ENCODE data around the gene SNX25.
"Not testable (repeated sequence)": the region's sequence is repeated elsewhere in the genome, so short reads cannot be mapped to it uniquely, and the experiment has no call there.

The SNX25 gene

DNA sequence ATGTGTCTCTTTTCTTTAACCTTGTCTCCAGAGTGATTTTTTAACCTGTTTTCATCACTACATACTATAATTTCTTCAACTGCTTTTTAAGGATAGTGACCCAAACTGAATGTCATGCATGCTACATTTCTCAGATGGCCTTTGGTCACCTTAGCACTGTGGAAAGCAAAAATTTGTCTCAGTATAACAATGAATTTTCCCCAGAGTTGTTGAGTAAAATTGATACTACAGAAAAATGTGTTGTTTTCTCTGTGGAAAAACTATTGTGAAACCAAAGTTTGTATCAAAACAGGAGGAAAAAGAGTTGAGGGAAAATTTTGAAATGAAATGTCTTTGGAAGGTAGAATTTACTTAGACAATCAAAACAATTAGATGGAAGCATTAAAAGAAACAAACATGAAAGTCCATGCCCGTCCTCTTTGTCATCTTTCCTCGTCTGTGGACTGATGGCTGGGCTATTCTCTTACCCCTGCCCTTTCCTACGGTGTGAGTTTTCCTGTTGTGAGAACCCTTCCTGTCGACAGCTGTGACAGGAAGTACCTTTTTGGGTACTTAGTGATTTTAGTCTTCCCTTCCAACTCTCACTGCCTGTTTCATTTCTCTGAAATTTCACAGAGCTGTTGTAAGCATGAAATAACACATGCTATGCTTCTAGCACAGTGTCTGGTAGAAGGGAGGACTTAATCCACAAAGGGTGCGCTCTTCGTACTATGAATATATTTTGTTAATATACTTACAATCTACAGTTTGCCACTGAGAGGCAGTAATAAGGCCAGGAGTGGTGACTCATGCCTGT, 135.5 kb downstream of the SNX25 start:
- no peak for DNase-seq (ENCODE audit: low read depth in 3 of 3)

DNA sequence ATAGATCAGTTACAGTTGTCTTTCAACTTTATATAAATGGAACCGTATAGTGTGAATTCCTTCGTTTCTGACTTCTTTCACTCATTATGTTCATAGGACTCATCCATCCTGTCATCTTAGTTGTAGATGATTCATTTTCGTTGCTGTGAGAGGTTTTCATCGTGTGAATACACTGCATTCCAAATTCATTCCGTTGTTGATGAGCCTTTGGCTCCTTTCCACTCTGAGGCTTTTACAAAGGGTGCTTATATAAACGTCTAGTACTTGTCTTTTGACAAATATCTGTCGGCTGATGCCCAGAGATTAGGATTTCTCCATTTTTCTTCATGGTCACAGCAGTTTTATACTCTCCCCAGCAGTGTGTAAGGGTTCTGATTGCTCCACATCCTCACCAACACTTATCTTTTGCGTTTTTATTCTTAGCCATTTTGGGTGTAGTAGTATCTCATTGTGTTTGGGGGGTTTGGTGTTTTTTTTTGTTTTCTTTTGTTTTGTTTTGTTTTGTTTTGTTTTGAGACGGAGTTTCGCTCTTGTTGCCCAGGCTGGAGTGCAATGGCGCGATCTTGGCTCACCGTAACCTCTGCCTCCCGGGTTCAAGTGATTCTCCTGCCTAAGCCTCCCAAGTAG, 137.7 kb downstream of the SNX25 start:
- no peak for DNase-seq (ENCODE audit: low read depth in 3 of 3)

DNA sequence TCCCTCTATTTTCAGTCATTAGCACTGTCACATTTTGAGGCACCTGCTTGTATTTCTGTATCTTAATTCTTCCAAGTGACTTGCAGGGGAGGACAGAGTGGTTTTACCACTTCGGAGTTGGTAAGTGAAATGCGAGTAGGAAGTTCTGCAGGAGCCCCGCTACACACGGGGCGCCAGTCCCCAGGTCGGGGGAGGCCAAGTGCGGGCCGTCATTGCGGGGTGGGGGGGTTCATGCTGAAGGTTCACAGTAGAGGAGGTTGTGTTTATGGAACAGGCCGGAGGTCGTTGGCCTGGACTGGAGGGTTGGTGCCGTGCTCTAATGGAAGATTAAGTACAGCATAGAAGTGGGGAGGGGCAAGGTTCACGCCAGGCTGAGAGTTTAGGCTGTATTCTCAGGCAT, 142.3 kb downstream of the SNX25 start:
- DNase-seq (ENCODE audit: low read depth in 3 of 3) = no peak

DNA sequence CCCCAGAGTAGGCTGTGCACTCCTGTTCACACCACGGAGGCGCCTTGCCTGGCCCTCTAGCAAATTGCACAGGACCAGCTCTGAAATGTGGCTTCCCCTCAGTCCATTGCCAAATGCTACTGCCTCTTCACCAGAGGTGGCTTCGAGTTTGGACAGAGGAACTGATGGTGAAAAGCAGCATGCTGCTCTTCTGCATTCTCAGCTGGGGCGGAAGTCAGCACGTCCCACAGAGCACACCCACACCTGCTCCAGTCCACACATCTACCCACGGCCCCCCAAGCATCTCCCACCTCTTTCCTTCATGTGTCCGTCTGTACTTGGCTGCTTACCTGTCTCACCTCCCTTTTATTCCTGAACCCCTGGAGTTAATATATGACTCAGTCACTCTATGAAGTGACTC, 142.8 kb downstream of the SNX25 start:
- DNase-seq (ENCODE audit: low read depth in 3 of 3) = no peak

DNA sequence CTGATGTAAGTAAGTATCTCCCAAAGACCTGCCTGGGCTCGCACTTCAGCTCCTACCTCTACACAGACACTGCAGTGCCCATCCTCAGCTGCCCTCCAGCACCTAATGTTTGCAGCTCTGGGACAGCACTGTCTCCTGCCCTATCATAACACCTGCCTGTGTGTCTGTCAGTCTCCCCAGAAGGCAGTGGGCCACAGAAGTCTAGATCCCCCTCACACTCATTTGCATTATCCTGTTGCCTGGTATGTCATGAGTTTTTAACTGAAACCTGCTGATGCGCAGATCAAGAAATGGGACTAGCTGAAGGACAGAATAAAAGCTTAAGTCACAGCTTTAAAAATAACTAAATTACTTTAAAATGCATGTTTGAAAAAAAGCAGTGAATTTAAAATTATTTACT, 143.3 kb downstream of the SNX25 start:
- DNase-seq (ENCODE audit: low read depth in 3 of 3) = no peak

DNA sequence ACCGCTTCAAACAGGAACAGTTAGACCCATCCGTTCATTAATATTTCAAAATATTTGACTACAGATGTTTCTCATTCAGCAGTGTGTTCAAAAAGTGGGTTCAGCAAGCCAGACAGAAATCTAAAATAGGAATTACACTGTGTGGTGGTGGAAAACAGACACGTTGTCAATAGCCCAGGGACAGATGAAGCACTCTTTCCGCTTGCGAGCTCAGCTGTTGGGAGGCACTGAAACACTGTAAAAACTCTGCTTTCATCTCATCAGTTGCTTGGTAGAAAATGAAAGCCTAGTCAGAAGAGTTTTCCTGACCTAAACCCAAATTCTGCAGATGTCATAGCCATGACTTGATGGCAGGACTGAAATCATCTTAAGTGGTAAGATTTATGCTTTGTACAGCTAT, 147.8 kb downstream of the SNX25 start:
- no peak for DNase-seq (ENCODE audit: low read depth in 3 of 3)

DNA sequence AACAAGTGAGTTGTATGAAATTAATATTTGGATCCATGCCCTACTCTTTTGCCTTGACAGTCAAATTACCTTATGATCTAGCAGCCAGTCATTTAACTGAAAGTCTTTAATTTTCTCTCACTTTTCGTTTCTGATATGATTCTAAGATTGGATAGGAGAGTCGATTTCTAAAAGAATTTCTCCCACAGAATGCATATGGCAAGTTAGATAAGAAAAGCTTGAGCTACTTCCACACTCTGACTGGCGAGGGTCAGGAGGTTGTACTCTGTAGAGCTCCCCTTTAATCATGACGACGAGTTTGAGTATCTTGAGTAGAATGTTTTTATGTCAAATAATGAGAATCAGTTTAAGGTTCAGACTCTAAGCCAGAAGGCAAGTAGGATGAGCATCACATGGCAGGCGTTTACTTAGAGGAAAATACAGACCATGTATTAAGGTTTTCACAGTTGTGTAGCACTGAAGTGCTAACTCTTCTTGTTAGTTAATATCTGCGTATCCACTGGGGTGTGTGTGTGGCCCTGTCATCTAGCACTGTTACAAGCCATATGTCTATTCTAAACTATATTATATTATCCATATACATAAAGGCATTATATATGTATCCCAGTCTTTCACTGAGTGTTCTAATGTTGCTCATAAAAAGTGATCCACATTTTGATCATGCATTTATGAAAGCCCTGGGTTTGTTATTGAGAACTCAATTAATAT, 148.5 kb downstream of the SNX25 start:
- no peak for DNase-seq (ENCODE audit: low read depth in 3 of 3)

DNA sequence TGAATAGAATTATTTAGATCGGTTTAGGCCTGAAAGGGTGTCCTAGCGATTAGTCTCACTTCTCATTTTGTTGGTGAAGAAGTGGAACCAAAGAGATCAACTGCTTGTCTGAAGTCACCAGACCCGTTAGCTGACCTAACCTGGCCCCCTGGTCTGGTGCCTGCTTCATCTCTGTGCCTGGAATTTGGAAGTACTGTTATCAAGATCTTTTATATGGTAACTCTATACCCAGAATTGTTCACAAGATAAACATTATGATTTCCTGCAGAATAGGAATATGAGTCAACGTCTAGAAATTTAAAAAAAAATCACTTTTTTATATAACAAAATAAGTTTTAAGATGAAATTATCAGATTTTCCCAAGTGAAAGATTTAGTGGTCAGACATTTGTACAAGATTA, 149.1 kb downstream of the SNX25 start:
- DNase-seq (ENCODE audit: low read depth in 3 of 3) = no peak

DNA sequence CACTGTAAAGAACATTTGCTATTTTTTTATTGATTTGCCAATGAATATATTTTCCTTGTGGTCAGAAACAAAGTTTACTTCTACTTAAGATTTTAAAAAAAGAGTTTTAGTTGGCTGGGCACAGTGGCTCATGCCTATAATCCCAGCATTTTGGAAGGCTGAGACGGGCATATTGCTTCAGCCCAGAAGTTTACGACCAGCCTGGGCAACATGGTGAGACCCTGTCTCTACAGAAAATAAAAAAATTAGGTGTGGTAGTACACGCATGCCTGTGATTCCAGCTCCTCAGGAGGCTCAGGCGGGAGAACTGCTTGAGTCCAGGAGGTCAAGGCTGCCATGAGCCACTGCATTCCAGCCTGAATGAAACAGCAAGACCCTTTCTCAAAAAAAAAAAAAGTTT, 149.6 kb downstream of the SNX25 start:
- no peak for DNase-seq (ENCODE audit: low read depth in 3 of 3)

DNA sequence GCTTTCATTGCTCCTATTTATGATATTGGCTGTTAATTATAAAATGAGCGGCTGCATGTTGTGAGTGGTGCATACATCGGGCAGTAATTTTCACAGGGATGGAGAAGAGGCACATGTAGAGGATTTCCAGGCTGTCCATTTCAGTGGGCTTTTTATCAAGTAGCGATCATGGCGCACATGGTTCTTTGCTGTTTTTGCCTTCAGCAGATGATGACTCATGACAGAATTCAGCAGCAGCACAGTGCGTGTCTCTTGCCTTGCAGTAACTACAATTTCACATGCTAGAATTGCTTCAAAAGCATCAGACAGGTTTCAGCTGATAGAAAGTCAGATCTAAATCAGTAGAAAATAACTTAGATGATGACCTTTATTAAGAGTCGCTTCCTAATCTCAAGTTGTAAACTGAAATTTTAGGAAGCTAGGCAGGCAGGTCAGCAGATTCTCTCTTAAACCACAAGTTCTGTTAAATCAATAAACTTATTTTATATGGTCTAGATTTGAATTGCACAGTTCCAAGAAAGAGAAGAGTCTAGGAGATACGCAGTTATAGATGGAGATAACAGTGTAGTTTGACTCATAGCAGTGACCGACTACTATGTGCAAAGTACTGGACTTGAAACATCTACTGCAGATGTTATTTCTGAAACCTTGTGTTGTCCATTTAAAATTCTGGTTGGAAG, 150.5 kb downstream of the SNX25 start:
- no peak for DNase-seq (ENCODE audit: low read depth in 3 of 3)

DNA sequence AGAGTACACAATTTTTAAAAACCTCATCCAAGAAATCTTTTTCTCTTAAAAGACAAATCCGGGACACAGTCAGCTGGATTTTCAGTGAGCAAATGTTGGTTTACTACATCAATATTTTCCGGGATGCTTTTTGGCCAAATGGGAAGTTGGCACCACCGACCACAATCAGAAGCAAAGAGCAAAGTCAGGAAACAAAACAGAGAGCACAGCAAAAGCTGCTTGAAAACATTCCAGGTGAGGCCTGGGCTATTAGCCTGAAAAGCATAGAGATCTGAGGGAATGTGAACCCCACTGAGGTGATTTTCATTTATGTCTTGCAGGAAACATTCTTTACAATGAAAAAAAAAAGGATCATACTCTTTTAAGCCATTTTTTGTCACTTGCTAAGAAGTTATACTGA, 152.5 kb downstream of the SNX25 start:
- DNase-seq (ENCODE audit: low read depth in 3 of 3) = no peak

DNA sequence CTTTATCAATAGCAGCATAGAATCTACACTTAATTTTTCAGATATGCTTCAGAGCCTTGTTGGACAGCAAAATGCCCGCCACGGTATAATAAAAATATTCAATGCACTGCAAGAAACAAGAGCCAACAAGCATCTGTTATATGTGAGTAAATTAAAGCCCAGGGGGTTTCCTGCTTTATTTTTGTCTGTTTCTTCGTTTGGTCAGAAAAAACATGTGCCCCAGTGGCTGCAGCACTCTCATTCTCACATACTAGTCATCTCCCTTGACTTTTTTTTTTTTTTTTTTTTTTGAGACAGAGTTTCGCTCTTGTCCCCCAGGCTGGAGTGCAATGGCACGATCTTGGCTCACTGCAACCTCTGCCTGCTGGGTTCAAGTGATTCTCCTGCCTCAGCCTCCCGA, 153.2 kb downstream of the SNX25 start:
- DNase-seq (ENCODE audit: low read depth in 3 of 3) = not testable (repeated sequence)

DNA sequence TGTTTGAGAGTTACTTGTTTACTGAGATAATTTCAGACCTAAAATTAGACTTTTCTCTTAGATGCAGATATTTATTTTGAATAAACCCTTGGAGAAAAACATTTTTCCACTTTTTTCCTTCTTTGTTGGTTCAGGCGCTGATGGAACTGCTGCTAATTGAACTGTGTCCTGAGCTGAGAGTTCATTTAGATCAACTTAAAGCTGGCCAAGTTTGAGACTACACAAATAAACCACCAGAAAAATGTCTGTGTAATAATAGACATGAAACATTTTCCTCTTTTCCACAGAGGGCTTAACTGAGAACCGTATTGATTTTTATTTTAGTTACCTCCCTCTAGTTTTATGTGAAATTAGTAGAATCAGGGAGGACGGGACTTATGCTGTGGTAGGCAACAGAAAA, 153.9 kb downstream of the SNX25 start:
- no peak for DNase-seq (ENCODE audit: low read depth in 3 of 3)

DNA sequence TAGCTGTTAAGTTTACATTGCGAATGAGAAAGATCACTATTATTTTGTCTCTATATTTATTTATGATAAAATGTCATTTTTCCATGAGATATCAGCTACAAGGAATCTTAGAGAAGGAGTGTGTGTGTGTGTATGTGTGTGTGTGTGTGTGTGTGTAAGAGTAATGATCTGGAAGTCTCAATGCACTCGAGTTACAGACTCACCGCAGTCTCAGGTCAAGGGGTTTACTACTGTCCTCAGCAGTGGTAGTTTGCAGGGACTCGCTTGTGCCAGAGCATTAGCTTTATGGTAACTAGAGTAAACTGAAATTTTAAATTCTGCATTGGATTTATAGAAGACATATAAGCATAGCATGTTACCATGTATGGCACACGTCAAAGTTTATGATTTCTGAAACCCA, 155.5 kb downstream of the SNX25 start:
- no peak for DNase-seq (ENCODE audit: low read depth in 3 of 3)

DNA sequence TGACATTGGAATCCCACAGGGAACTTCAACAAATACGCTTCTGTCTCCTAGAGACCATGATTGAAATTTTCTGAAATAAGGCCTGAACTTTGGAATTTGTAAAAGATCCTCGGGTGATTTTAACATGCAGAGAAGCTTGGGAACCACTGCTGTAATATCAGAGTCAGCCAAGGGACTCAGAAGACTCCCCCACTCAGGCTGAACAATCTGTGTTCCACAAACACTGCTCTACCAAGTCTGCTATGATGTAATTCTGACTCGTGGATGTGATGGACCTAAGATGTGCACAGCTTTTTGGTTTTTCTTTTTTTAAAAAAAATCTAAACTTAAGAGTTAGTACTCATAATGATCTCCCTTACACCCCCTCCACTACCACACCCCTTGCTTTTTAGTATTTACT, 160.3 kb downstream of the SNX25 start:
- DNase-seq (ENCODE audit: low read depth in 3 of 3) = no peak

DNA sequence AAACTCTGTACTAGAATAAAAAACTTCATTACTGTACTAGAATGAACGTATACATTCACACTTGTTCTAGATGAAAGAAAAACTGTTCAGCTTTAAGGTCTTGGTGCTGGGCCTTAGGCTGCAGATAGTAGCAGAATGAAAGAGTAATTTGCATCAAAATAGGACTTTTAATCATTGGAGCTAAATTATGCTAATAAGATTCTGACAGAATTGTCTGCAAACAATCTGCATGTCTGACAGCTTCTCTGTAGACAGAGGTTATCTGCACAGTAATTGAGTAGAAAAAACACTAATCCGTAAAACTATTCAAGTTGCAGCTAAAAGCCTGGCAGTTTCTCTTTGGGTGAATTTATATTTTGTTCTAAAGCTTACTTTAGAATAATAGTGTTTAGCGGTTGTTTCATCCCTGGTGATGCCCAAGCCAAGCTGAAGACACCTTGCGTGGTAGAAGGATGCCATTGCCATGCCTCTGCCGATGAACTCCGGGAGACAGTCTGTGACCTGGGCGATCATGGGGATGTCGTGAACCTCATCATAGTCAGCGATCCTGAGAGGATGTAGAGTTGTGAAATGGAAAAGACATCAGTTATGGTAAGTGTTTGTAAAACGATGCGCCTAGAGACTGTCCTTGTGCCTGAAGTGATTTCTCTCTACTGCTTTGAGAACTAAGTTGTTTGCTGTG, 161.0 kb downstream of the SNX25 start:
- DNase-seq (ENCODE audit: low read depth in 3 of 3) = no peak

DNA sequence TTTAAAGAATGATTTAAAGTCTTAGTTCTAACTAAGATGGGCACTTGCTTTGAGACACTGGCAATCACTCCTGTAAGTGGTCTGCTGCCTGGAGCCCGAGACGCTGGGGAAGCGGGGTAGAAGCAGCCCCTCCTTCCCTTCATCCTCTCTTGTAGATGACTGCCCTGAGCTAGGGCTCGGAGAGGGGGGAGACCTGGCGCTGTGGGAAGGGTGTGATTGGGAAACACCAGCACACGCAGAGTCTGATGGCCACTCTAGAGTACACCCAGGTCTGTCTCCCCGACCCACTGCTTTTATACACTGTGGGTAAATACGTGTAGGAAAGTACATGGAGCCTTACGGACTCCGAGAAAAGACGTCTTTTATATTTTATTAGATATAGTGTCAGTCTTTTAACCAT, 162.3 kb downstream of the SNX25 start:
- DNase-seq (ENCODE audit: low read depth in 3 of 3) = no peak

DNA sequence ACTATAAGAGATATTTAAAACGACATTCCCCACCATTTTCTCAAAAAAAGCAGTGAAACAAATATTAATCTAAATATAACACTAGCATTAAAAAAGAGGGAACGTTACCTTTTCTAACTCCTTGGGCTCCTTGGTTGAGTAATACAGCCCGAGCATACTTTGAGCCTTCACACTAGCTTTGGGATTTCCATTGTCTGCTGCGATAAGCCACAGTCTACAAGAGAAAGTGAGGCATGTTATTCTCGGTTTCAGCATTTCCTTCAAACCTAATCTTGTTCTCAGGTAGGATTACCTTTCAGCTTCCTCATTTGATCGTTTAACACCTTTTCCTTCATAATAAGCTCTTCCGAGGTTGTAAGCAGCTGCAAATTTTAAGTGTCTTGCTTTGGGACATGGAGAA, 164.6 kb downstream of the SNX25 start:
- no peak for DNase-seq (ENCODE audit: low read depth in 3 of 3)

DNA sequence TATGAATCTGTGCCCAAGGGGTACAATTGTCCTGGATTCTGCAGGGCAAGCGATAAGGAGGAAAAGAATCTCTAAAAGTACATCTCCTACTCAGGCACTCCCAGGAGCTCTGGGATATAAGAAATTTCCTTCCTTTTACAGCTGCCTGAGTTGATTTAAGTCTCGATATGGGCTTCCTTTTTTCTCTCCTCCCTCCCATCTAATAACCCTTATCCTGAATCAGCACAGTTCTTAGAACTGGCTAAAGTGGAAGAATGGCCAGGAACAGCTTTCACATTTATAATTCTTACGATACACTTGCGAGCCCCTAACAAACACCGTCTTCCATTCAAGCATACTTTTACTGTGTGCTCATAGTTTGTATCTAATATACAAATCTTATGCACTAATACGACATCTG, 165.2 kb downstream of the SNX25 start:
- DNase-seq (ENCODE audit: low read depth in 3 of 3) = no peak

DNA sequence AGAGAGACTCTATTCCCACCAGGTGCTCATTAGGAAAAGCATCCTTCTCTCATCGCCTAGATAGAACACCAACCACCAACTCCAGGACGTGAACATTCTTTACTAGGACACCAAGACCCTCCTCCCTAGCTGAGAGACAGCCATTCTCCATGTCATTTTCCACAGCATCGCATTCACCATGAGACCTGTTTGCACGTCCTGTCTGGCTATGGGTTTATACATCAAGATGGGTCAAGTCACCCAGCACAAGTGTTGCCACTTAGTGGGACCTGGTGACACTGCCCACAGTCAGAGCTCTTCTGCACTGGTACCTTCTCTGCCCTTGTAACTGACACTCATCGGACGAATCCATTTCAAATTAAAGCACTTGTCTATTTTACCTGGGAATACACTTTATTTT, 168.9 kb downstream of the SNX25 start:
- DNase-seq (ENCODE audit: low read depth in 3 of 3) = no peak

DNA sequence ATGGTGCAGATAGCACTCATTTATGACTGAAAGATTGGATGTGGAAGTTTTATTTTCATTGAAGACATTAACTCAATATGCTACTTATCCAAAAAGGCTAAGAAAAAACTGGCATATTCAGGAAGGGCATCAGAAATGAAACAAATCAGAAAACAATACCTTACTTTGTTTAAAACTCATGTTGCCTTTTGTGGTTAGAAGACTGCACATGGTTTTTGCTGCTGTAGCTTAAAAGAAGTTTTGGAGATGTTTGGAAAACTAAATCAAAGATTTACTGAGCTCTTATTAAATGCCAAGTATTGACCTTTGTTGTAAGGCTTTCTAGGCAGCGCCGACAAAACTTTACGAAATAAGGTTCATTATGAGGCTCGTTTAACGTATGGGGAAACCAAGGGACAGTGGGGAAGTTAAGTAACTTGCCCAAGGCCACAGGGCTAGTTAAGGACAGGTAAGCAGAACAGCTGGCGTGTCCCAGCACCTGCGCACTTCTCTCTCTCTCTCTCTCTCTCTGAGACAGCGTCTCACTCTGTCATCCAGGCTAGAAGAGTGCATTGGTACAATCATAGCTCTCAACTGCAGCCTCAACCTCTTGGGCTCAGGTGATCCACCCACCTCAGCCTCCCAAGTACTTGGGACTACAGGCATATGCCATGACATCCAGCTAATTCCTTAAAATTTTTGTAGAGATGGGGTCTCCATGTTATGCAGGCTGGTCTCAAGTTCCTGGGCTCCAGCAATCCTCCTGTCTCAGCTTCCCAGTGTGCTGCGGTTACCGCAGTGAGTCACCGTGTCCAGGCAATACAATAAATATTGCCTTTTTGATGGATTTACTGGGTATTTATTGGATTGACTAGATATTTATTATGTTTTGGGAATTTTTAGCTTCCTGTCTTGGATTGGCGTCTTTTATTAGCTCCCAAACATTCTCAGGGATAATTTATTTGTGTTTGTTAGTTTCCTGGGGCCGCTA, 170.2 kb downstream of the SNX25 start:
- DNase-seq (ENCODE audit: low read depth in 3 of 3) = no peak
